ENCODE data around the gene LAMP5. TPM values are rescaled to one million over a fixed set of nuclear protein-coding genes. Genes with fewer than 3 reads are reported as not detected.

Gene LAMP5
- total RNA-seq, 1 donor from 2014 or later = 3.2 TPM

DNA sequence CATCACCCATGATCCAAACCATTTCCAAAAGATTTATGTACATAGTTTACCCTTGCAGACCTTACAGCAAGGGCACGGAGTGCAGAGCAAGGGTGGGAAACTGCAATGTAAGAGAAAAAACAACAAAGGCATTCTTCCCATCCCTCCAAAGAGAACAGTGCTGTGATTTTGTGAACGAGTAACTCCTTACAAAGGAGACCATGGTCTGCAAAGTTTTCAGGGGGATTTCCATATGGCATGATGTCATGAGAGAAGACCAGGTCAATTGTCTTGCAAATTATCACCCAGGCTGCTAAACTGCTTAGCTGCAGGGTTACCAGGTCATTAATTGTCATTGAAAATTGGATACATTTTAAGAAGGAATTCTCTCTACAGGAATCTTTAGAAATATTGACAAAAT lies 58.3 kb downstream of the LAMP5 start:
- H2AFZ ChIP-seq (replicated peaks) = no peak overlapping the region
- peaks cover 33% of the 10 kb centered on the region for H3K27me3 ChIP-seq
- H4K20me1 ChIP-seq (ENCODE audit: low read depth) = no peaks in the 10 kb centered on the region
- peak overlapping the region; percentile 37 for H3K4me3 ChIP-seq
- peaks cover 40% of the 10 kb centered on the region for H3F3A ChIP-seq (ENCODE audit: low read depth)
- Mint-ChIP-seq H3K27ac (peak overlapping the region; percentile 72), H3K36me3 (no peaks in the 10 kb centered on the region), H3K27me3 (ENCODE audit: insufficient read depth, low read depth) (peaks cover 23% of the 10 kb centered on the region), H3K9me3 (peaks cover 7% of the 10 kb centered on the region), H3K4me1 (peaks cover 49% of the 10 kb centered on the region), H3K4me3 (peak overlapping the region; percentile 64)
- H3K79me2 ChIP-seq (ENCODE audit: low read depth) = no peaks in the 10 kb centered on the region
- peaks cover 73% of the 10 kb centered on the region for H3K4me1 ChIP-seq
- peak; percentile 79 for DNase-seq (ENCODE audit: low spot score)
- H3K4me2 ChIP-seq = peak overlapping the region; percentile 88
- no peaks in the 10 kb centered on the region for H3K9me3 ChIP-seq (ENCODE audit: low read depth)
- TF ChIP-seq EZH2phosphoT487 (IDR thresholded peaks at IDR 0.05) (no peak), EZH2 (IDR thresholded peaks at IDR 0.05) (no peak)
- TF ChIP-seq, protein P1, sequence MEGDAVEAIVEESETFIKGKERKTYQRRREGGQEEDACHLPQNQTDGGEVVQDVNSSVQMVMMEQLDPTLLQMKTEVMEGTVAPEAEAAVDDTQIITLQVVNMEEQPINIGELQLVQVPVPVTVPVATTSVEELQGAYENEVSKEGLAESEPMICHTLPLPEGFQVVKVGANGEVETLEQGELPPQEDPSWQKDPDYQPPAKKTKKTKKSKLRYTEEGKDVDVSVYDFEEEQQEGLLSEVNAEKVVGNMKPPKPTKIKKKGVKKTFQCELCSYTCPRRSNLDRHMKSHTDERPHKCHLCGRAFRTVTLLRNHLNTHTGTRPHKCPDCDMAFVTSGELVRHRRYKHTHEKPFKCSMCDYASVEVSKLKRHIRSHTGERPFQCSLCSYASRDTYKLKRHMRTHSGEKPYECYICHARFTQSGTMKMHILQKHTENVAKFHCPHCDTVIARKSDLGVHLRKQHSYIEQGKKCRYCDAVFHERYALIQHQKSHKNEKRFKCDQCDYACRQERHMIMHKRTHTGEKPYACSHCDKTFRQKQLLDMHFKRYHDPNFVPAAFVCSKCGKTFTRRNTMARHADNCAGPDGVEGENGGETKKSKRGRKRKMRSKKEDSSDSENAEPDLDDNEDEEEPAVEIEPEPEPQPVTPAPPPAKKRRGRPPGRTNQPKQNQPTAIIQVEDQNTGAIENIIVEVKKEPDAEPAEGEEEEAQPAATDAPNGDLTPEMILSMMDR (IDR thresholded peaks at IDR 0.05) = no peak
- H3K9ac ChIP-seq = no peak overlapping the region
- peak overlapping the region; percentile 92 for H3K27ac ChIP-seq
- no peaks in the 10 kb centered on the region for H3K36me3 ChIP-seq

DNA sequence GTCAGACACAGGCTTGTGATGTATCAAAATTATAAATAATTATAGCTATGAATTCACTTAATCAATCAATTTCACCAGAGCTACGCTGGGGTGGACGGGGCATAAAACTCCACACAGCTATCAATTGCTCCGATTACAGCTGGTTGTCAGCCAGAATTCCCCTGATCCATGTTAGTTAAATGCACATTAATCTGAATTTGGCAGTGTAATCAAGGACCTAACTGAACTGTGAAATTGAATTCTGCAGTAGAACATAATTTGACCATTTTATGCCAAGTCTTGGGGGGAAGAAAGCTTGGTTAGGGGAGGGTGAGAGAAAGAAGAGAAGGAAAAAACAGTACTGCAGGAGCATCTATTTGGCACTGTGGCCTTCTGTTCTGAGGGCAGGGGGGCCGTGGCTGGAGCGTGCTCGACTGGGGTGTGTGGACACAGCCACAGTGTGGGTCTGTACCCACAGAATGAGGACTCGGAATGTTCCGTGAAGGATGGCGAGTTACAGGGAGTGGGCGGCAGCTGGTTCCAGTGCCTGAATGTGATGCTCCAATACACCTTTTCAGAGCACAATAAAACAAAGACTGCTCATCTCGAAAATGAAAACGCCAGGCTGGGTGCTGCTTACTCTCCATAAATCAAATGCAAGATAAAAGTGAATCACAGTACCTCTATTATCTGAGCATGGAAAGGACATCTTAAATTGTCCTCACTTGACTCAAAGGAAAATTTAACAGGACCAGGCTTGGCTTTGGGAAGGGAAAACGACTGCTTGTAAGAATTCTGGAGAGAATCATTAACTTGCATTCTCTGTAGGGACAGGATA lies 59.2 kb downstream of the LAMP5 start:
- H3K9me3 Mint-ChIP-seq = peaks cover 10% of the 10 kb centered on the region
- H3K4me2 ChIP-seq = peak overlapping the region; percentile 88
- H2AFZ ChIP-seq (replicated peaks) = no peak overlapping the region
- peak; percentile 50 for DNase-seq (ENCODE audit: low spot score)
- H3K27me3 ChIP-seq = peaks cover 33% of the 10 kb centered on the region
- H3K36me3 Mint-ChIP-seq = no peaks in the 10 kb centered on the region
- H3K4me3 ChIP-seq = peak overlapping the region; percentile 37
- H3K27me3 Mint-ChIP-seq (ENCODE audit: insufficient read depth, low read depth) = peaks cover 16% of the 10 kb centered on the region
- peaks cover 50% of the 10 kb centered on the region for H3K4me1 Mint-ChIP-seq
- no peaks in the 10 kb centered on the region for H3K9me3 ChIP-seq (ENCODE audit: low read depth)
- peaks cover 40% of the 10 kb centered on the region for H3F3A ChIP-seq (ENCODE audit: low read depth)
- no peaks in the 10 kb centered on the region for H3K36me3 ChIP-seq
- H3K79me2 ChIP-seq (ENCODE audit: low read depth) = no peaks in the 10 kb centered on the region
- H3K27ac Mint-ChIP-seq = peak overlapping the region; percentile 48
- no peaks in the 10 kb centered on the region for H4K20me1 ChIP-seq (ENCODE audit: low read depth)
- peak overlapping the region; percentile 75 for H3K4me3 Mint-ChIP-seq
- H3K9ac ChIP-seq = peak overlapping the region; percentile 42
- H3K4me1 ChIP-seq = peaks cover 80% of the 10 kb centered on the region
- TF ChIP-seq EZH2phosphoT487 (IDR thresholded peaks at IDR 0.05) (no peak), EZH2 (IDR thresholded peaks at IDR 0.05) (no peak)
- TF ChIP-seq, protein P1 (IDR thresholded peaks at IDR 0.05) = no peak
- H3K27ac ChIP-seq = peak overlapping the region; percentile 92

DNA sequence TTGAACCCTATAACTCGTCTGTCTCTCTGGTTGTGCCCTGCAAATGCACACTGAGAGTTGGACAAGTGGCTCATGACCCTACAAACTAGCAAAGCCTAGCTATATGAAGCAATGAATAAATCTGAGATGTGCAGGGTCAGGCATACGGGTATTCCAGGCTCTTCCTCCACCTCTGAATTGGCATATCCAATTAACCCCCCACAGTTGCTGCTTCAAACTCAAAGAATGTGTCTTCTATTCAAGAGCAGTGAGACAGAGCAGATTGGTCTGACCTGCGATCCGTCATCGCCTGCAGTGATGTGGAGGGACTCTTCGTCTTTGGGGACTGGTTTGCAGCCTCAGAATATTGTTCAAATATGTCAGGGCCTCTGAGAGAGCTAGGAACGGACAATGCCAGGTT lies 59.8 kb downstream of the LAMP5 start:
- Histone ChIP-seq H3K9ac (no peak overlapping the region), H3K4me3 (peak overlapping the region; percentile 37), H2AFZ (replicated peaks) (no peak overlapping the region), H3K27me3 (peaks cover 28% of the 10 kb centered on the region), H3K79me2 (ENCODE audit: low read depth) (no peaks in the 10 kb centered on the region), H3K9me3 (ENCODE audit: low read depth) (no peaks in the 10 kb centered on the region), H3K4me2 (peak overlapping the region; percentile 88), H3K4me1 (peaks cover 80% of the 10 kb centered on the region), H3K36me3 (no peaks in the 10 kb centered on the region), H3K27ac (peak overlapping the region; percentile 92), H3F3A (ENCODE audit: low read depth) (peaks cover 40% of the 10 kb centered on the region), H4K20me1 (ENCODE audit: low read depth) (no peaks in the 10 kb centered on the region)
- peak overlapping the region; percentile 75 for H3K4me3 Mint-ChIP-seq
- peaks cover 50% of the 10 kb centered on the region for H3K4me1 Mint-ChIP-seq
- no peaks in the 10 kb centered on the region for H3K36me3 Mint-ChIP-seq
- H3K9me3 Mint-ChIP-seq = peaks cover 17% of the 10 kb centered on the region
- TF ChIP-seq EZH2phosphoT487 (IDR thresholded peaks at IDR 0.05) (no peak), EZH2 (IDR thresholded peaks at IDR 0.05) (no peak)
- TF ChIP-seq, protein P1 (IDR thresholded peaks at IDR 0.05) = no peak
- peaks cover 16% of the 10 kb centered on the region for H3K27me3 Mint-ChIP-seq (ENCODE audit: insufficient read depth, low read depth)
- H3K27ac Mint-ChIP-seq = peak overlapping the region; percentile 61
- DNase-seq (ENCODE audit: low spot score) = peak; percentile 88
